Upper lobe of right lung (tissue), 1 donor: ENCODE measurements around the gene DNAJC17. TPM values are rescaled to one million over a fixed set of nuclear protein-coding genes. Genes with fewer than 3 reads are reported as not detected.
A peak's percentile ranks its signal among the peaks of the same experiment; 100 is the strongest.

Experiments used
- ATAC-seq: fragments of 200-7000 bp; cut with Tn5 transposase; one replicate; pipeline ENCODE4 v1.9.1; 2020; ENCODE audit warnings: mild to moderate bottlenecking, moderate library complexity
- DNase-seq: peaks from one replicate; pipeline ENCODE4 v3.0.0-alpha.2; 2020
- H3K27ac ChIP-seq: fragments of 200-600 bp; one replicate; pipeline ENCODE4 v1.8.0; 2022
- H3K27me3 ChIP-seq: fragments of 200-600 bp; one replicate; pipeline ENCODE4 v1.8.0; 2022; ENCODE audit warnings: mild to moderate bottlenecking
- H3K36me3 ChIP-seq: fragments of 200-600 bp; one replicate; pipeline ENCODE4 v1.8.0; 2022
- H3K4me1 ChIP-seq: fragments of 200-600 bp; one replicate; pipeline ENCODE4 v1.8.0; 2022
- H3K4me3 ChIP-seq: fragments of 200-600 bp; one replicate; pipeline ENCODE4 v1.8.0; 2022; ENCODE audit warnings: mild to moderate bottlenecking
- H3K9me3 ChIP-seq: fragments of 200-600 bp; one replicate; pipeline ENCODE4 v1.8.0; 2022
- CTCF ChIP-seq: fragments of 200-600 bp; IDR thresholded peaks from one replicate; pipeline ENCODE4 v1.8.0; 2022; ENCODE audit warnings: antibody characterized with exemption
- intact Hi-C: fragments of 100-400 bp; cut with DNase I; formaldehyde crosslinking; loops from one replicate; pipeline ENCODE4 v1.11.0; 2022
- total RNA-seq: library from RNA; stranded (reverse); fragmentation: NEBNext Ultra II Directional; extraction: Animal tissue kit (Norgen Biotek cat#: 25700); gene quantifications from one replicate; pipeline ENCODE4 v1.2.1, GENCODE V29; 2021
- donor health status: DM: no; HTN: yes; CAD: no; lungs with severe emphysema.

The DNAJC17 gene
- total RNA-seq, 1 donor from 2014 or later: 30.7 TPM

- DNase-seq (no peak), ATAC-seq (no peak)
- H3K9me3 ChIP-seq: no peaks in the 10 kb centered on the region
- peaks cover 30% of the 10 kb centered on the region for H3K4me1 ChIP-seq
- H3K27ac ChIP-seq: no peak overlapping the region
- TF ChIP-seq CTCF: no peak
- intact Hi-C loops: no loop called here
- peaks cover 59% of the 10 kb centered on the region for H3K36me3 ChIP-seq
- H3K27me3 ChIP-seq: no peaks in the 10 kb centered on the region
- H3K4me3 ChIP-seq: no peak overlapping the region
These were observed 35.3 kb downstream of the DNAJC17 start for GRCh38 chr15:40772014-40772413.

GRCh38 chr15:40771242-40771641 lies 36.0 kb downstream of the DNAJC17 start:
- Histone ChIP-seq H3K4me3 (no peak overlapping the region), H3K27me3 (no peaks in the 10 kb centered on the region), H3K27ac (no peak overlapping the region), H3K9me3 (no peaks in the 10 kb centered on the region), H3K4me1 (peaks cover 22% of the 10 kb centered on the region), H3K36me3 (peaks cover 52% of the 10 kb centered on the region)
- intact Hi-C loops: no loop called here
- TF ChIP-seq CTCF: no peak
- DNase-seq: no peak
- no peak for ATAC-seq

GRCh38 chr15:40770147-40770721 lies 37.0 kb downstream of the DNAJC17 start:
- ATAC-seq (no peak), DNase-seq (no peak)
- no peak for TF ChIP-seq CTCF
- Histone ChIP-seq H3K36me3 (peaks cover 42% of the 10 kb centered on the region), H3K4me3 (no peak overlapping the region), H3K9me3 (no peaks in the 10 kb centered on the region), H3K4me1 (peaks cover 29% of the 10 kb centered on the region), H3K27ac (peak overlapping the region; percentile 44), H3K27me3 (no peaks in the 10 kb centered on the region)
- intact Hi-C loops: no loop called here

GRCh38 chr15:40769274-40770146 lies 37.8 kb downstream of the DNAJC17 start, which contains the start of gene C15orf62:
Gene C15orf62 (plus strand): TSS chr15:40769980. CDS start chr15:40770496, 516 bp downstream.
- Histone ChIP-seq H3K36me3 (peaks cover 34% of the 10 kb centered on the region), H3K4me3 (no peak within 1 kb of the TSS), H3K27ac (peak within 1 kb of the TSS; percentile 44), H3K27me3 (no peaks in the 10 kb centered on the region), H3K9me3 (no peaks in the 10 kb centered on the region), H3K4me1 (peaks cover 36% of the 10 kb centered on the region)
- intact Hi-C loops: no loop called here
- ATAC-seq: peak; percentile 65
- no peak for TF ChIP-seq CTCF
- peak; percentile 76 for DNase-seq

- ATAC-seq (no peak), DNase-seq (no peak)
- Histone ChIP-seq H3K27ac (peak overlapping the region; percentile 44), H3K4me1 (peaks cover 40% of the 10 kb centered on the region), H3K4me3 (no peak overlapping the region), H3K9me3 (no peaks in the 10 kb centered on the region), H3K27me3 (no peaks in the 10 kb centered on the region), H3K36me3 (peaks cover 26% of the 10 kb centered on the region)
- intact Hi-C loops: no loop called here
- TF ChIP-seq CTCF: no peak
These were observed 38.6 kb downstream of the DNAJC17 start for GRCh38 chr15:40768521-40769273.
